Lower leg skin (tissue), 4 donors: ENCODE data around the gene RSPH1. TPM values are rescaled to one million over a fixed set of nuclear protein-coding genes. Genes with fewer than 3 reads are reported as not detected.
A peak's percentile ranks its signal among the peaks of the same experiment; 100 is the strongest.

Source experiments
- DNase-seq, 2 donors: peaks; one replicate each; pipeline ENCODE4 v3.0.0-alpha.2; 2019; ENCODE audit warnings: low spot score in 2 of 2
- H3K4me3 ChIP-seq: fragments of 200-600 bp; sonication (generic); 2 replicates; pipeline ENCODE4 v1.5.1; 2017; ENCODE audit warnings: mild to moderate bottlenecking, low read depth; ENCODE audit not compliant: poor library complexity, severe bottlenecking
- POLR2A ChIP-seq, 2 donors: fragments of 450-650 bp; IDR thresholded peaks; one replicate each; pipeline ENCODE4 v1.6.1; 2016 to 2017; ENCODE audit warnings: antibody characterized with exemption in 2 of 2, mild to moderate bottlenecking in 1 of 2, moderate library complexity in 1 of 2
- WGBS, 2 donors: methylation state at CpG; one replicate each; pipeline ENCODE4 v1.1.5; 2018; 5-methylcytosine and 5-hydroxymethylcytosine counted together
- intact Hi-C: fragments of 100-400 bp; cut with DNase I; formaldehyde crosslinking; loops from one replicate; pipeline ENCODE4 v1.15.0; 2023; ENCODE audit warnings: low total_unique reads
- total RNA-seq, 4 donors: library from RNA; depleted of rRNA; stranded (reverse); fragments of >200 nt; gene quantifications; one replicate each; pipeline ENCODE4 v1.1.0, GENCODE V29; 2016
- TF ChIP-seq, protein P1 (sequence below), 3 donors: fragments of 450-650 bp; IDR thresholded peaks; one replicate each; pipeline ENCODE4 v1.5.1; 2016; ENCODE audit warnings: antibody characterized with exemption in 3 of 3, mild to moderate bottlenecking in 3 of 3, moderate library complexity in 2 of 3

RSPH1 gene
- total RNA-seq, 4 donors from 2014 or later: 0.34 to 3.7 (median 2.1) TPM

DNA sequence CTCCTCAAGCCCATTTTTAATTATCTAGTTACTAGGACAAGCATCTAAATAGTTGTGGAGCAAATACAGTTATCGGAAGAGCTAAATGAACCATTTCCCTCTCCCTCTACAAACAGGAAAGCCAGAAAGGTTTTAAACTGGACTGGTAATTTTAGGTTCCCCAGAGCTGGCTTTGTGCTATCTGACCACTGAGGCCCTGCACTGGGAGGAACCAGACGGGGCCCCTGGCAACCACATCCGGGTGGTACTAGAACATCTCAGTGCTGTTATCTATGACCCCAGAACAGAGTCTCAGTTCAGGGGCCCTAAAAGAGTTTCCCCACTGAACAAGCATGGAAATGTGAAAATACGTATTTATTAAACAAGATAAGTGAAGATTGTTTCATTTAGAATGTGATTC, 7.7 kb upstream of the RSPH1 start:
- intact Hi-C loops: no loop called here
- WGBS, 2 donors: 83 to 92% methylated on average over 4 of the region's 4 CpGs

DNA sequence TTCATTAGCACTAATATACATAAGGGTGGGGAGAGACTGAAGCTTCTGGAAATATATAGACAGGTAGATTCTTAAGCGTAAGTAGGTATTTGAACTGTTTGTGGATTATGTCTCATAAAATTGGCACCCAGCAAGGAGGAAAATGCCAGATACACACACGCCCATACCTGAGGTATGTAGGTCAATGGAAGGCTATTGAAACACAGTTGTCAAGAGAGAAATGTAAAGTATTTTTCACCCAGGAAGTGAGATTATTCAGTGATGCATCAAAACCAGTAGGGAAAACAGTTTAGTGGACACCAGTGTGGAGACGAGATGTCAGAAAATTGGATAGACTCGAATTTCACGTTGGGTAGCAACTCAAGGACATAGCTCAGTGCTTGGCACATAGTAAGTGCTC, 4.7 kb upstream of the RSPH1 start:
- TF ChIP-seq POLR2A (IDR thresholded peaks at IDR 0.05): no peak
- TF ChIP-seq, protein P1, sequence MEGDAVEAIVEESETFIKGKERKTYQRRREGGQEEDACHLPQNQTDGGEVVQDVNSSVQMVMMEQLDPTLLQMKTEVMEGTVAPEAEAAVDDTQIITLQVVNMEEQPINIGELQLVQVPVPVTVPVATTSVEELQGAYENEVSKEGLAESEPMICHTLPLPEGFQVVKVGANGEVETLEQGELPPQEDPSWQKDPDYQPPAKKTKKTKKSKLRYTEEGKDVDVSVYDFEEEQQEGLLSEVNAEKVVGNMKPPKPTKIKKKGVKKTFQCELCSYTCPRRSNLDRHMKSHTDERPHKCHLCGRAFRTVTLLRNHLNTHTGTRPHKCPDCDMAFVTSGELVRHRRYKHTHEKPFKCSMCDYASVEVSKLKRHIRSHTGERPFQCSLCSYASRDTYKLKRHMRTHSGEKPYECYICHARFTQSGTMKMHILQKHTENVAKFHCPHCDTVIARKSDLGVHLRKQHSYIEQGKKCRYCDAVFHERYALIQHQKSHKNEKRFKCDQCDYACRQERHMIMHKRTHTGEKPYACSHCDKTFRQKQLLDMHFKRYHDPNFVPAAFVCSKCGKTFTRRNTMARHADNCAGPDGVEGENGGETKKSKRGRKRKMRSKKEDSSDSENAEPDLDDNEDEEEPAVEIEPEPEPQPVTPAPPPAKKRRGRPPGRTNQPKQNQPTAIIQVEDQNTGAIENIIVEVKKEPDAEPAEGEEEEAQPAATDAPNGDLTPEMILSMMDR (IDR thresholded peaks at IDR 0.05): no peak
- DNase-seq: no peak
- H3K4me3 ChIP-seq: no peak overlapping the region
- 44 to 59% methylated on average over 5 of the region's 5 CpGs for WGBS, 2 donors
- intact Hi-C loops: no loop called here

More for the DNA sequence above, 7.7 kb upstream of the RSPH1 start:
- TF ChIP-seq POLR2A (IDR thresholded peaks at IDR 0.05): no peak
- TF ChIP-seq, protein P1 (IDR thresholded peaks at IDR 0.05): no peak
- DNase-seq: no peak
- no peak overlapping the region for H3K4me3 ChIP-seq

GRCh38 chr21:42500225-42500624, 4.2 kb upstream of the RSPH1 start:
- 78 to 79% methylated on average over 4 of the region's 4 CpGs for WGBS, 2 donors
- intact Hi-C loops: no loop called here

DNA sequence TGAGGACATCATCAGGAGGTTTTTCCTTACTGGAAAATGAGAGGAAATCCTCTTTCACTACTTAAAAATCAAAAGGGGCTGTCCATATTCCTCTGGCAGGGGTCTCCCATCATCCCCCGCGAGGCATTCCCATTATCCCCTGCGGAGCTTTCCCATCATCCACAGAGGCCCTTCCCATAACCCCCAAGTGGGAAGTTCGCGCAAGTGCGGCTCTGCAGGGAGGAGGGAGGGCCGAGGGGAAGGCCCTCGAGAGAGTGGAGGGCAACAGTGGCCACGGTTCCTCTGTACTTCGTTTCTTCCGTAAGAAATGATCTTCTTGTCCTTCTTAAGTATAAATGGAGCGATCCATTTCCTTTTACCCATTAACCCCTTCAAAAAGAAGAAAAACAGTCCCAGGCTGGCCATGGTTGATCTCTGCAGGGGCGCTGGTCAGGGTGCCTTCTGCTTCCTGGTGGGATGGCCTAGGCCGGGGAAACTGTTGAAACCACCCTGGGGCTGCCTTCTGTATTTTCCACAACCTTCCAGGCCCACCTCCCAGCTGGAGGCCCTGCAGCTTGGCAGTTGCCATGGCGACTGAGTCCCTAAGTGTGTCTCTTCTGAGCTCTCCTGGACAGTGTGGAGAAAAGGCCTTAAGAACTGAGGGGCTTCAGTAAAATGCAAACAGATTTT, 3.6 kb upstream of the RSPH1 start:
- no peak for DNase-seq
- WGBS, 2 donors: 76 to 88% methylated on average over 15 of the region's 15 CpGs
- TF ChIP-seq, protein P1 (IDR thresholded peaks at IDR 0.05): no peak
- TF ChIP-seq POLR2A (IDR thresholded peaks at IDR 0.05): no peak
- H3K4me3 ChIP-seq: no peak overlapping the region
- intact Hi-C loops: no loop called here

More at GRCh38 chr21:42500225-42500624, 4.2 kb upstream of the RSPH1 start:
- TF ChIP-seq, protein P1 (IDR thresholded peaks at IDR 0.05): no peak
- TF ChIP-seq POLR2A (IDR thresholded peaks at IDR 0.05): no peak
- H3K4me3 ChIP-seq: no peak overlapping the region
- no peak for DNase-seq

- TF ChIP-seq, protein P1 (IDR thresholded peaks at IDR 0.05): no peak
- TF ChIP-seq POLR2A (IDR thresholded peaks at IDR 0.05): no peak
- WGBS, 2 donors: 67 to 68% methylated on average over 5 of the region's 5 CpGs
- intact Hi-C loops: no loop called here
- no peak for DNase-seq
- H3K4me3 ChIP-seq: no peak overlapping the region
Observed at GRCh38 chr21:42498012-42498411, 2.0 kb upstream of the RSPH1 start.

DNA sequence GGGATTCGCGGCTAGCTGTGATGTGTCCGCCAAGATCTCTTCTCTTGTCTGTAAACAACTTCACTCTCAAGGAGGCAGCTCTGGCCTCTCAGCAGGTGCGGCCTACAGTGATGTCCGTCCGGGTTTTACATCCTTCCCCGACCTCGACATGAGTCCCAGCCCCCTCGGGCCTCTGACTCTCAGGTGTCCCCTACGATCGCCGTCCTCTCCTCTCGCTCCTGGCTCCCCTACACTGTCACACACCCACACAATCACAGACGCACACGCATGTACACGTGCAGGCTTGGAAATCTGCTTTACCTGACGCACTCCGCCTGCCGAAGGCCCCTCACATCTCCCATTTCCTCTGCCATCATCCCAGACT, 797 bp upstream of the RSPH1 start:
- H3K4me3 ChIP-seq: peak overlapping the region; percentile 54
- intact Hi-C loops: no loop called here
- DNase-seq: peak in 1 of 2 donors; percentile 85
- TF ChIP-seq, protein P1 (IDR thresholded peaks at IDR 0.05): no peak
- TF ChIP-seq POLR2A (IDR thresholded peaks at IDR 0.05): no peak
- WGBS, 2 donors: 13 to 14% methylated on average over 19 of the region's 19 CpGs
